Stimulated activated CD8-positive, alpha-beta memory T cell treated with anti-CD3 and anti-CD28 coated beads, Interleukin-7, amount 100 ng/mL, for 48 hours (primary cell): ENCODE data around the gene UPP1.
"Not testable (repeated sequence)": the region's sequence is repeated elsewhere in the genome, so short reads cannot be mapped to it uniquely, and the experiment has no call there.

Experiments used
- DNase-seq, 2 donors: peaks; one replicate each; pipeline ENCODE4 v3.0.0-alpha.2; 2020; ENCODE audit warnings: low read depth in 1 of 2; ENCODE audit errors: extremely low read depth in 1 of 2

The UPP1 gene

GRCh38 chr7:48110868-48111267 lies 21.8 kb downstream of the UPP1 start:
- no peak for DNase-seq

DNA sequence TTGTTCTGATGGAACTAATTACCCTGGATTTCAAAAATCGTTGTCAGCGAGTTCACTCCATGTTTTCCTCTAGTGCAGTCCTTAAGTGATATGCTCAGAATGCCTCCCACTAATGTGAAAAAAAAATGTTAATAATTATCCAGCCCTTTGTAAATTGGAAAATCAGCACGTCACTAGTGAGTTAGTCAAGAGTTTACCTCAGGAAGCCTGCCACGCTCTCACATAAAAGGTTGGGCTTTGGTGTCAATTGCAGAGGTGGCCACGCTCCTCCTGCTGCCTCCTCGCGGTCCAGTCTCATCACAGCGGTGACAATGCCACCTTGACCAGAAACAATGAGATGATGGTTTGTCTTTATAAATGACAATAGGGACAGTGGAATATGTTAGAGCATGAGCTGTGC lies 22.5 kb downstream of the UPP1 start:
- DNase-seq = no peak

- no peak for DNase-seq
Measured at GRCh38 chr7:48112401-48113165, 23.5 kb downstream of the UPP1 start.

GRCh38 chr7:48113275-48113674 lies 24.2 kb downstream of the UPP1 start:
- DNase-seq = no peak

DNA sequence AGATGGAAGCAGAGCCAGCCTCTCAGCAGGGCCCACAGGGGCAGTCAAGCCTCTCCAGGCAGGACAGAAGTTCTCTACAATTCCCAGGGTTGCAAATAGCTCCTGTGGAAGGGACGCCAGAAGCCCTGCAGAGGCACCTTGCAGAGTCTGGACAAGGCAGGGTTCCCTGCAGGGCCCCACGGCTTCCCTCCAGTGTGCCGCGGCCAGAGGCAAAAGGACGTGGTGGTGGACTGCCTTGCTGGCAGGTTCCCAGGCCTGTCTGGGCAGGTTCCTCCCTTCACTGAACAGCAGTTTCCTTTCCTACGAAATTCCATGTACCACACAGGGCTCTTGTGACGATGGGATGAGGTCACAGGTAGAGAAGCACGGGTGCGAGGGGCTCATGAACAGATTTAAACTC lies 25.1 kb downstream of the UPP1 start:
- DNase-seq = no peak

DNA sequence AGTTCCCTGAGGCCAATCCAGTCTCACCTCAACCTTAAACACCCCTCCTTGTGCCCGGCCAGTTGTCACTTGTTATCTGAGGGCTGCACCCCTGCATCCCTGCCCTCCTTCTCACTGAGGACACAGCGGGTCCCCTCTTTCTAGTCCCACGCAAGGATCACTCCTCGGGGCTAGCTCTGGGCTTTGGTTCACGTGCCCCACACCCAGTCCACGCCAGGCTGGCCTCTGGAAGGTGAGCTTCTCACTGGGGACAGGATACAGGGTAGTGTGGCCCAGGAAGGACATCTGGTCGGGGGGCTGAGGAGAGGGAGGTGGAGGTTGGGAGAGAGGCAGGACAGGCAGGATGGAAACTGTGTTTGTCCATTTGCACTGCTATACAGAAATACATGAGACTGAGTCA lies 25.5 kb downstream of the UPP1 start:
- no peak for DNase-seq

- no peak for DNase-seq
Measured at GRCh38 chr7:48116043-48116442, 27.0 kb downstream of the UPP1 start.

DNA sequence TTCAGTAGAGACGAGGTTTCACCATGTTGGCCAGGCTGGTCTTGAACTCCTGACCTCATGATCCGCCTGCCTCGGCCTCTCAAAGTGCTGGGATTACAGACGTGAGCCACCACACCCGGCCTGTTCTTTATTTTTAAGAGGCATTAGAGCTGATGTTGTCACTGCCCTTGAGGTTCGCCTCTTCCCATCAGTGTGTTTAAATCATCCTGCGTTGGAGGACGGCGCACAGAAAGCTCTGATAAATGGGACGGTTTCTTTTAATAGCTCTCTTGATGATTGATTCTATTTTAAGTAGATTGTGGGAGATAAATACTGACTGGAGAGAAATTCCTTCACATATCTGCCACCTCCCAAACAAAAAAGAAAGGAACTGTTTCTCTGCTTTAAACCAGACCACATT lies 29.0 kb downstream of the UPP1 start:
- no peak for DNase-seq

GRCh38 chr7:48120536-48120935 lies 31.5 kb downstream of the UPP1 start:
- DNase-seq = not testable (repeated sequence)

- no peak for DNase-seq
Measured at GRCh38 chr7:48126037-48126436, 37.0 kb downstream of the UPP1 start.

DNA sequence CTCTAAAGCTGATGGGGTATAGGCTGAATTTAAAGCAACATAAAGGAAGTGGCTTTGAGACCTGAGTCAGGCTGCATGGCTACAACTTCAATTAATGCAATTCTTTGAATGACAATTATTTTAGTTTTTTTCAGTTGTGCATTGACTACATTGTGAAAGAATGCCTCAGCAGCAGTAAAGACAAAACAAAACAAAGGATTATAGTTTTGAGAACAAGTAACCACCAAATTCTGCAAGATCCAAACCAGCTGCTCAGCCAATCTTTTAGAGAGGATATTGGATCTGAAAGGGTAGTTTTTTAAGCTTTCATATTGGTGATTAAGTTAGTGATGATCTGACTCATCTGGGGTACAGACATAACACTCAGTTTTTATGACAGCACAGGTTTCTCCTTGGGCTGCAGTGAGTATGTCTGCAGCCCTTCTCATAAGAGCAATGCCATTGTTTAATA lies 41.6 kb downstream of the UPP1 start:
- no peak for DNase-seq

DNA sequence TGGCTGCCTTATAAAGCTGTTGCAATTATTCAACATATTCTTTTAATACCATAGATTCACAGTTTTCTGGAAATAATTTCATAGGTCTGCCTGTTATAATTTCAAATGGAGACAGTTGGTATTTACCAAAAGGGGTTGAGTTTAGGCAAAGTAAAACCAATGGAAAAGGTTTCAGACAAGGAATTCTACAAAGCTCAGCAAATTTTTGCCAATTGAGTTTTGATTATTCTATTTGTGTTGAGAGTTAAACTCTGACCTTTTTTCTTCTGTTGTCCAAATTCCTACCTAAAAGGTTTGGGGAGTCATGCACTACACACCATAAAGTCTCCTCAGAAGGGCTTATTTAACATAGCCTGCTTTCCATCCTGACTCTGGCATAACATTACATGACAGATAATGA lies 43.7 kb downstream of the UPP1 start:
- no peak for DNase-seq

GRCh38 chr7:48139459-48139858 lies 50.4 kb downstream of the UPP1 start:
- DNase-seq = no peak

- DNase-seq = no peak
Measured at GRCh38 chr7:48140001-48140681, 51.1 kb downstream of the UPP1 start.

DNA sequence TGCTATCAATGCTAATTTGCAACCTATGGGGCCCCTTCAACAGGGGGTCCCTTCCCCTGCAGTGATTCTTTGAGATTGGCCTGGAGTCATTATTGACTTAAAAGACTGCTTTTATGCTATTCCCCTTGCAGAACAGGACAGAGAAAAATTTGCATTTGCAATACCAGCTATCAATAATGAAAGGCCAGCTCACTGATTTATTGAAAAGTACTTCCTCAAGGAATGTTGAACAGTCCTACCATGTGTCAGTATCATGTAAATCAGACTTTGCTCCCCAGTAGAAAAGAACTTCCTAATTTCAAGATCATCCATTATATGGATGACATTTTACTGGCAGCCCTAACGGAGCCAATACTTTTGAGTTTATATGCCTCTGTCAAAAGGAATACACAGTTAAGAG lies 52.5 kb downstream of the UPP1 start:
- no peak for DNase-seq

GRCh38 chr7:48144291-48144768 lies 55.3 kb downstream of the UPP1 start:
- no peak for DNase-seq

DNA sequence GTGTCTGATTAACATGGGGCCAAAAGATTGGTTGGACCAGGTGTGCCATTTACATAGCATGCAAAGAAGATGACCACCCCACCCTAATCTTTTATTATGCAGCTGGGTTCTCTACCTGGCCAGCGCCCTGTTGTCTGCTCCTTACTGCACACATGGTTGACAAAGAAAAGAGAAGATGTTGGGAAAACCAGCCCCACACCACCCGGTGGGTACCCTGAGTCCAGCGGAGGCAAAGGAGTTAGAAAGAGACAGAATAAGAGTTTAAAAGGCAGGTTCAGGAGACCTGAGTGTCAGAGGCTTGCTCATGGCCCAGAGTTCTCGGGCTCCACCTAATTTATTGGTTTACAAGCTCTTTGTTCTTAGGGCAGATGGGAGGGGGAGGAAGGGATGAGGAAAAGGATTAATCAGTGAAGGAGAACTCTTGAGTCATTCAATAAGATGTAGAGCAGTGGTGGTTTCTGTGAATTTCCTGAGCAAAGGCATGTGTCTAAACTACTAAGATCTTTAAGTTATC lies 58.1 kb downstream of the UPP1 start:
- DNase-seq = no peak

GRCh38 chr7:48147690-48148089 lies 58.6 kb downstream of the UPP1 start:
- not testable (repeated sequence) for DNase-seq

DNA sequence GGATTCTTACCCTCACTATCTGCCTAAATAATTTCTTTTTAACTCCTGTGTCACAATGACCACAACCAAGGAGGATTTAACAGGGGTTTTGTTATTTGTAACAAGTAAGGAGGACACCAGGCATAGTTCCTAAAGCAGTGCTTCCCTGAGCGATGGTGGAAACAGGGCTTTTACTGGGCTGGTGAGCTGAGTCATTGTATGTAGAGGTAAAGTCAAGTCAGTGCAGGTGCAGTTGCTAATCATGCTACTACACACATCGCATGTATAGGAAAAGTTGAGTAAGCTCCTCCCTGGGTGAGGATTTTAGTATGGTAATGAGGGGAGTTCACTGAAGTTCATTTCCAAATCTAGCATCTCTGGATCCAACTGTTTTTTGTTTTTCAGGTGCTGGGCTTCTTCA lies 59.2 kb downstream of the UPP1 start:
- no peak for DNase-seq

DNA sequence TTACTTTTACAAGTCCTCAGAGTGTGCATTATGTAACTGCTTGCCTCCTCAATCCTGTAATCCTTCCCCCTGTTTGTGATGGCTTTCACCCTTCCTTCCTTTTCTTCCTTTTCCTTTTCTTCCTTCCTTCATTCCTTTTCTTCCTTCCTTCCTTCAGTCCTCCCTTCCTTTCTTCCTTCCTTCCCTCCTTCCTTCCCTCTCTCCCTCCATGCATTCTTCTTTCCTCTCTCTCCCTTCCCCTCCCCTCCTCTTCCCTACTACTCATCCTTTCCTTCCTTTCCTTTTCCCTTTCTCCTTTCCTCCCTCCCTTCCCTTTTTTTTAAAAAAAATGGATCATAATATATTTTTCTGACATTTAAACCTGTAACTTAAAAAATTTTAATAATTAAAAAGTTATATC lies 60.0 kb downstream of the UPP1 start:
- no peak for DNase-seq

DNA sequence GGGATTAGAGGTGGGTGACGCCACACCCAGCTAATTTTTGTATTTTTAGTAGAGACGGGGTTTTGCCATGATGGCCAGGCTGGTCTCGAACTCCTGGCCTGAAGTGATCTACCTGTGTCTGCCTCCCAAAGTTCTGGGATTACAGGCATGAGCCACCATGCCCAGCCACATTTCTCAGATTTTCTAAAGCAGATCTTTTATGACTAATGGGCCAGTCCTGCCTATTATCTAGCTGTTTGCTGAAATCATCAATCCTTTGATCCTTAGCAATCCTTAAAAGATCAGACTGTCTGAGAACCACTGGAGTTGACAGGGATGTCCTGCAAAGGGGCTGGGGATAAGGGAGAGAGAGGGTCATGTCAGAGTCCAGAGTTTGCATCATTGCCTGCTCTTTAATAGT lies 61.0 kb downstream of the UPP1 start:
- no peak for DNase-seq

DNA sequence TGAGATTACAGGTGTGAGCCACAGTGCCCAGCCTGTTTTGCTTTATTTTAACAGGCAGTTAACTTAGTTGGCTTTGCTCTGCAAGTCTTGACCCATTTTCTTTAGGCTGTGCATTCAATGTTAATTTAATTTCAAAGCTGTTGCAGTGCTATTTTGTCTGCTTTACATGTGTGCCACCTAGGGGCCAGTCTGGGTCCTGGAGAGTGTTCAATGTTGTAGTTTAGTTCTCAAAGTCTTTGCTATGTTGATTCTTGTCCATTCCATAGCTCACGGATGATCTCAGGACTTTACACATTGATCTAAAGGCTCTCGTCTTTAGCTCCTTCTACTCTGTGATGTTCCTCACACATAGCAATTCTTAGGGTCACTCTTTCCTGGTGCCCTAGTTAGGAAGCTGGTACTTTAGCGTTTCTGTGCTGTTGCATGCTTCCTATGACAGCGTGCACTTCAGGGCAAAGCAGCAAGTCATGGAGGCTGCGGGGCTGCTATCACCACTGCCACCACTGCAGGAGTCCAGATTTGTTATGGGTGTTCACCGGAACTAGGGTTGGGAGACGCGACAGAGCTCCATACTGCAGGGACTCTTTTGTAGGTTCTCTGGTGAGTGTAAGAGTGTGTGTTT lies 65.8 kb downstream of the UPP1 start:
- DNase-seq = no peak
